ENCODE measurements around the gene MBD3L4.

The MBD3L4 gene

DNA sequence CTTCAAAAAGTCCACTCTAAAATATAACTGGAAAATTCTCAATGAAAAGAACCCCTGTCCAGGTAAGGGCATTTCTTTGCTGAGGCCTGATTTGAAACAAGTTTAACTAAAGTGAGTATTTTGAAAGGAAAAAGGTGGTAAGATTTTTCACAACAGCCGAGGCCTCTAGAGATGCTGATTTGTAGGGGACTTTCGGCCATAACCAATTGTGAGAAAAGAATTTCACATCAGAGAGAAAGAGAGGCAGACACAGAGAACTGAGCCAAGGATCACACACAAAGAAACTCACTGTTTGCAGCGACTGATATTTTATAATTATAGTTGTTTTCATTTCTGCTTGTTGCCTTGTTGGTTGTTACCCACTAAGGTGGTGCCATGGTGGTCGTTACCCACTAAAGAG is 43.2 kb downstream of the MBD3L4 start:
- no peak for TF ChIP-seq FOXP2 (optimal IDR thresholded peaks at IDR 0.05; ENCODE audit: borderline replicate concordance, extremely low read depth, extremely low read length, insufficient read depth)
- TF ChIP-seq REST (IDR thresholded peaks at IDR 0.05; ENCODE audit: insufficient read depth in 1 of 2, low read depth in 2 of 2, low read length in 2 of 2), result no peak
- no peak for TF ChIP-seq TAF1 (IDR thresholded peaks at IDR 0.05; ENCODE audit: borderline replicate concordance, insufficient read depth, low read length)
- TF ChIP-seq POLR2AphosphoS5 (IDR thresholded peaks at IDR 0.05; ENCODE audit: low read depth, low read length), result no peak
- no peak for TF ChIP-seq SIN3A (IDR thresholded peaks at IDR 0.05; ENCODE audit: borderline replicate concordance, insufficient read depth, low read length)

DNA sequence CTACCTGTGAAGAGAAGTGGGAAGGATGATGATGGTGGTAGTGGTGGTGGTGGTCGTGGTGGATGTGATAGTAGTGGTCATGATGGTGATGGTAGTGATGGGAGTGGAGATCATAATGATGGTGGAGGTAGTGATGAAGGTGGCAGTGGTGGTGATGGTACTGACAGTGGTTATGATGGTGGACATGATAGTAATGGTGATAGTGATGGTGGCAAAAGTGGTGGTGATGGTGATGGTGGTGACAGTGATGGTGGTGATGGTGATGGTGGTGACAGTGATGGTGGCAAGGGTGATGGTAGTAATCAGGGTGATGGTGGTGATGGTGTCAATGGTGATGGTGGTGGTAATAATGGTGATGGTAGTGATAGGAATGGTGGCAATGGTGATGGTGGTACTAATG is 44.9 kb downstream of the MBD3L4 start:
- TF ChIP-seq FOXP2 (optimal IDR thresholded peaks at IDR 0.05; ENCODE audit: borderline replicate concordance, extremely low read depth, extremely low read length, insufficient read depth) (no peak), SIN3A (IDR thresholded peaks at IDR 0.05; ENCODE audit: borderline replicate concordance, insufficient read depth, low read length) (no peak), REST (IDR thresholded peaks at IDR 0.05; ENCODE audit: insufficient read depth in 1 of 2, low read depth in 2 of 2, low read length in 2 of 2) (no peak), TAF1 (IDR thresholded peaks at IDR 0.05; ENCODE audit: borderline replicate concordance, insufficient read depth, low read length) (no peak), POLR2AphosphoS5 (IDR thresholded peaks at IDR 0.05; ENCODE audit: low read depth, low read length) (no peak)

DNA sequence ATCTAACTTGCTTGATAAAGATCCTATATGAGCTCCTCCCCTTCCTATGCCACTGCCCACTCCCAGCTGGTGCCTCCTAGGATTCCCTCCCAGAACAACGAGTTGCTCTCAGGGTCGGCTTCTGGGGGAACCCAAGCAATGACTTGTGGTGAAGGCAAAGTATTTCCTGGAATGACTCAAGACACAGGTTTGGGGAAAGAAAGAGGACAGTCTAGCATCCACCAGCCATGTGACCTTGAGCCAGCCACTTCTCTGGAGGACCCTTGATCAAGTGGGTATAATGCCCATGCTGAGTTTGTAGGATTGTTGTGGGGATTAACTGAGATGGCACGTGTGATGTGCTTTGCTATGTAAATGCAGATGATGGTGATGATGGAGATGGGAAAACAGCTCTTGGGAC is 51.7 kb downstream of the MBD3L4 start:
- TF ChIP-seq FOXP2 (optimal IDR thresholded peaks at IDR 0.05; ENCODE audit: borderline replicate concordance, extremely low read depth, extremely low read length, insufficient read depth) (no peak), SIN3A (IDR thresholded peaks at IDR 0.05; ENCODE audit: borderline replicate concordance, insufficient read depth, low read length) (no peak), TAF1 (IDR thresholded peaks at IDR 0.05; ENCODE audit: borderline replicate concordance, insufficient read depth, low read length) (no peak)

DNA sequence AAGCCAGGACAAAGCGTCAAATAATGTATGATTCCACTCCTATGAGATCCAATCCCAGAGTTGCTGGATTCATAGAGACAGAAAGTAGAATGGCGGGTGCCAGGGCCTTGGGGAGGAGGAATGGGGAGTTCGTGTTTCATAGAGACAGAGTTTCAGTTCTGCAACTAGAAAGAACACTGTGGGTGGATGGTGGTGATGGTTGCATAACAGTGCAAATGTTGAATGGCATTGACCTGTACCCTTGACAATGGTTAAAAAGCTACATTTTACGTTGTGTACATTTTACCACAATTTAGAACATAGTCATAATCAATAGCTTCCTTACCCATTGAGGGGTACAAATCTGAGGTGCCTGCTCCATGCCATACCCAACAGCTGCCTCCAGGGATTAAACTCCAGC is 52.1 kb downstream of the MBD3L4 start:
- no peak for TF ChIP-seq REST (IDR thresholded peaks at IDR 0.05; ENCODE audit: insufficient read depth in 1 of 2, low read depth in 2 of 2, low read length in 2 of 2)
- no peak for TF ChIP-seq FOXP2 (optimal IDR thresholded peaks at IDR 0.05; ENCODE audit: borderline replicate concordance, extremely low read depth, extremely low read length, insufficient read depth)
- TF ChIP-seq TAF1 (IDR thresholded peaks at IDR 0.05; ENCODE audit: borderline replicate concordance, insufficient read depth, low read length), result no peak
- TF ChIP-seq SIN3A (IDR thresholded peaks at IDR 0.05; ENCODE audit: borderline replicate concordance, insufficient read depth, low read length), result no peak
- TF ChIP-seq POLR2AphosphoS5 (IDR thresholded peaks at IDR 0.05; ENCODE audit: low read depth, low read length), result no peak

All from PFSK-1 (cell line).